Common myeloid progenitor, CD34-positive (primary cell): ENCODE results near the gene WWC2.
"Not testable (repeated sequence)": the region's sequence is repeated elsewhere in the genome, so short reads cannot be mapped to it uniquely, and the experiment has no call there.

ENCODE experiments used
- CTCF ChIA-PET: fragments of 350-600 bp; sonication (Branson Sonifier 250); formaldehyde crosslinking; loops from one replicate; lab custom pipeline; 2021; ENCODE audit warnings: antibody characterized with exemption; lab: Charles Lee
- POLR2A ChIA-PET: fragments of 350-600 bp; sonication (Branson Sonifier 250); formaldehyde crosslinking; loops from one replicate; lab custom pipeline; 2021; ENCODE audit warnings: antibody characterized with exemption; lab: Charles Lee
- DNase-seq, 3 donors: peaks; one replicate each; pipeline versions ENCODE4 v3.0.0 to v3.0.0-alpha.2; 2013
- H3K27ac ChIP-seq, 2 experiments: 1 replicate in 1 of 2; 2 replicates in 1 of 2; pipeline ENCODE4 v1.7.0; 2013; ENCODE audit warnings: inconsistent platforms in 2 of 2, low read length in 2 of 2, mild to moderate bottlenecking in 2 of 2, low read depth in 1 of 2, moderate library complexity in 1 of 2; ENCODE audit not compliant: severe bottlenecking in 2 of 2, insufficient read depth in 1 of 2, poor library complexity in 1 of 2
- H3K27me3 ChIP-seq, 5 experiments: replicated peaks in 2 of 5; 1 replicate in 3 of 5; 2 replicates in 2 of 5; pipeline versions ENCODE4 v1.6.1 to v1.7.0; 2013; ENCODE audit warnings: low read length in 4 of 5, mild to moderate bottlenecking in 2 of 5, moderate library complexity in 2 of 5, inconsistent platforms in 1 of 5; ENCODE audit not compliant: insufficient read depth in 5 of 5, control insufficient read depth in 4 of 5
- H3K36me3 ChIP-seq, 4 experiments: 1 replicate in 2 of 4; 2 replicates in 2 of 4; pipeline versions ENCODE4 v1.6.1 to v1.7.0; 2013; ENCODE audit warnings: low read length in 3 of 4, control low read depth in 1 of 4, mild to moderate bottlenecking in 1 of 4; ENCODE audit not compliant: control insufficient read depth in 4 of 4, insufficient read depth in 4 of 4
- H3K4me1 ChIP-seq, 4 experiments: 1 replicate in 3 of 4; 2 replicates in 1 of 4; pipeline versions ENCODE4 v1.6.1 to v1.7.1; 2013; ENCODE audit warnings: low read length in 3 of 4, mild to moderate bottlenecking in 3 of 4, control low read depth in 1 of 4, inconsistent platforms in 1 of 4, moderate library complexity in 1 of 4; ENCODE audit not compliant: control insufficient read depth in 4 of 4, insufficient read depth in 4 of 4; ENCODE audit errors: control extremely low read depth in 1 of 4
- H3K4me3 ChIP-seq, 7 experiments: 1 replicate in 4 of 7; 2 replicates in 3 of 7; pipeline versions ENCODE4 v1.5.1 to v1.7.0; 2013; ENCODE audit warnings: mild to moderate bottlenecking in 7 of 7, low read length in 6 of 7, moderate library complexity in 6 of 7, inconsistent platforms in 2 of 7, low read depth in 2 of 7, control low read depth in 1 of 7; ENCODE audit not compliant: insufficient read depth in 4 of 7, control insufficient read depth in 1 of 7; ENCODE audit errors: extremely low read depth in 1 of 7
- H3K9me3 ChIP-seq, 5 experiments: 1 replicate in 4 of 5; 2 replicates in 1 of 5; pipeline versions ENCODE4 v1.6.1 to v1.7.1; 2013; ENCODE audit warnings: low read length in 4 of 5, mild to moderate bottlenecking in 2 of 5, inconsistent platforms in 1 of 5, low read depth in 1 of 5, moderate library complexity in 1 of 5; ENCODE audit not compliant: control insufficient read depth in 4 of 5, insufficient read depth in 2 of 5; ENCODE audit errors: control extremely low read depth in 1 of 5
- WGBS: methylation state at CpG from one replicate; pipeline ENCODE4 v1.1.5; 2013; ENCODE audit not compliant: insufficient coverage; 5-methylcytosine and 5-hydroxymethylcytosine counted together

WWC2 gene

DNA sequence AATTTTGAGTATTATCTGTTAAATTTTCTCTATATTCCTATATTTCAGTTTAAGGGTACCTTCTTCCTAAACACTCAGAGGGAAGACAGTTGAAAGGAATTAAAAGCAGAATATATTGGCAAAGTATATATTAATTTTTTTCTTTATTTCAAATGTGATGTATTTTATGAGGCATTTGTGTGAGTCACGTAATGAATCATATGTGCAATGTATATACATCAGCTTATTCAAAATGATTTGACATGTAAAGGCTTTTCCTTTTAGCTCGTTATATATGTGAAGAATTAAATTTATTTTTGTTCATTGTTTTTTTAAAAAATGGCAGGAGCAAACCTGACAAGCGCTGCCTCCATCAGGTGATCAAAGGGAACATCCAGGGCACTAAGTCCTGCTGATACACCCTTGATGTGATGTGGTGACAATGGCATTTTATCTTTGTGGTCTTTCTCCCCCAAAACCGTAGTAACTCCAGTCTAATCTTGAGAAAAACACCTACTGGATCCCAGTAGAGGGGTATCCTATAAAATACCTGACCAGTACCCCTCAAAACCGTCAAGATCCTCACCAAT, 8.9 kb downstream of the WWC2 start:
- ChIA-PET POLR2A (no interaction called here), CTCF (no interaction called here)
- no peaks in the 10 kb centered on the region for H3K9me3 ChIP-seq
- no peaks in the 10 kb centered on the region for H3K36me3 ChIP-seq
- no peaks in the 10 kb centered on the region for H3K27me3 ChIP-seq
- no peak for DNase-seq
- H3K4me1 ChIP-seq, result no peaks in the 10 kb centered on the region
- no peak overlapping the region for H3K4me3 ChIP-seq
- no peak overlapping the region for H3K27ac ChIP-seq
- no CpG with 5 or more reads among the region's 5 CpGs for WGBS

GRCh38 chr4:183110244-183110643, 11.2 kb downstream of the WWC2 start:
- ChIA-PET POLR2A (no interaction called here), CTCF (no interaction called here)

DNA sequence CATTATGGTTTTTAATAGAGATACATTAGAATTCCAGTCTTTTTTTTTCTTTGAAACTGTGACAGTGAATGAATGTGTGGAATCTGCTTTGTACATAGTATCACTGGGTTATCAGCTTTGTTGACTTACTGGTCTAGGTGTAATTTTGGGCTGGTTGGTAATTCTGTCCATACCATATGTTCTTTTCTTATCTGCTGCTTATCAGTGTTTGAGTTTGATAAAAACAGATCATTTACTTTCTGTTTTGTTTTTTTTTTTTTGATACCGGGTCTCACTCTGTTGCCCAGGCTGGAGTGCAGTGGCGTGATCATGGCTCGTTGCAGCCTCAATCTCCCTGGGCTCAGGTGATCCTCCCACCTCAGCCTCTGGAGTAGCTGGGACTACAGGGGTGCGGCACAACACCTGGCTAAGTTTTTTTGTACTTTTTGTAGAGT, 12.4 kb downstream of the WWC2 start:
- Histone ChIP-seq H3K4me3 (no peak overlapping the region), H3K27ac (no peak overlapping the region), H3K4me1 (no peaks in the 10 kb centered on the region), H3K9me3 (no peaks in the 10 kb centered on the region), H3K36me3 (no peaks in the 10 kb centered on the region), H3K27me3 (no peaks in the 10 kb centered on the region)
- ChIA-PET POLR2A (no interaction called here), CTCF (no interaction called here)
- WGBS, result 100% methylated on average over 4 of the region's 4 CpGs
- DNase-seq, result no peak

More at GRCh38 chr4:183110244-183110643, 11.2 kb downstream of the WWC2 start:
- H3K27me3 ChIP-seq, result no peaks in the 10 kb centered on the region
- H3K27ac ChIP-seq, result no peak overlapping the region
- DNase-seq, result no peak
- H3K4me1 ChIP-seq, result no peaks in the 10 kb centered on the region
- H3K36me3 ChIP-seq, result no peaks in the 10 kb centered on the region
- no peaks in the 10 kb centered on the region for H3K9me3 ChIP-seq
- no peak overlapping the region for H3K4me3 ChIP-seq

GRCh38 chr4:183118141-183118540, 19.1 kb downstream of the WWC2 start:
- no CpG with 5 or more reads among the region's 2 CpGs for WGBS
- POLR2A ChIA-PET, result interaction anchor here (0.6 kb wide), 1 partner anchor 1721 kb away, joined by 3 read pairs; no protein-coding TSS in a partner anchor
- CTCF ChIA-PET, result no interaction called here
- no peak for DNase-seq
- Histone ChIP-seq H3K36me3 (no peaks in the 10 kb centered on the region), H3K4me3 (no peak overlapping the region), H3K27ac (no peak overlapping the region), H3K27me3 (no peaks in the 10 kb centered on the region), H3K9me3 (no peaks in the 10 kb centered on the region), H3K4me1 (no peaks in the 10 kb centered on the region)

DNA sequence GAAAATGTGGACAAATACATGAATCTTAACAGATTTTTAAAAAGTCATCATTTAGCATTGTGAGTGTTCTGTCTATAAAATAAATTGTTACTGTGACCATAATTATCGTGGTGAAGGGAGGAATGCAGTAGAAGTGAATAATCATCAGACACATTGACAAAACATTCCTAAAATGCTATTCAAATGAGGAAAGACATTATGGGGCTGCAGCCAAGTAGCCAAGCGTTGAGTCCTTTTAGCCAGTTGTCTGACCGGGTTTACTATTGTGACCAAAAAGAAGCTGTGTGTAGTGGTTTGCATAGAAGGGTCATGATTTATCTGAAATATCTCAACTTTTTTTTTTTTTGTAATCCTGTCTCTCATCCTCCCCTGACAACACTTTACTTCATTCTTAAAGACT, 19.5 kb downstream of the WWC2 start:
- no peaks in the 10 kb centered on the region for H3K9me3 ChIP-seq
- H3K27me3 ChIP-seq, result no peaks in the 10 kb centered on the region
- no peaks in the 10 kb centered on the region for H3K4me1 ChIP-seq
- DNase-seq, result no peak
- no peaks in the 10 kb centered on the region for H3K36me3 ChIP-seq
- H3K27ac ChIP-seq, result no peak overlapping the region
- no peak overlapping the region for H3K4me3 ChIP-seq
- ChIA-PET CTCF (no interaction called here), POLR2A (interaction anchor here (0.6 kb wide), 1 partner anchor 1721 kb away, joined by 3 read pairs; no protein-coding TSS in a partner anchor)
- WGBS, result no CpG with 5 or more reads among the region's 3 CpGs

GRCh38 chr4:183121660-183122059, 22.6 kb downstream of the WWC2 start:
- H3K4me1 ChIP-seq, result not testable (repeated sequence)

DNA sequence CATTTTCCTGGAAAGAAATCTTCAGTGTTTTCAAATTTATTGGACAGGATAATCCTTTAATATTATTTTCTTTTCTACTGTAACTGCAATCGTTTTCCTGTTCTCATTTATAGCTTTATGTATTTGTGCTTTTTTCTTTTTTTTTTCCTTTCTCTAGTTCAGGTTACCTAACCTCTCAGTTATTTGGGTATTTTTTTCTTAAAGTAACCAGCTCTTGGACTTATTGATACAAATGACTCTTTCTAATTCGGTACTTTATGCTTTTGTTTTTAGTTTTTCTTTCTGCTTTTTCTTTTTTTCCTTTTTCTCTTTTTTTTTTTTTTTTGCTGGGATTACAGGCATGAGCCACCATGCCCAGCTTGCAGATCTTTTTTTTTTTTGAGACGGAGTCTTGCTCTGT, 25.2 kb downstream of the WWC2 start:
- CTCF ChIA-PET, result interaction anchor here (0.7 kb wide), 1 partner anchor 110 kb away, joined by 3 read pairs; no protein-coding TSS in a partner anchor
- Histone ChIP-seq H3K36me3 (no peaks in the 10 kb centered on the region), H3K4me1 (no peaks in the 10 kb centered on the region), H3K4me3 (no peak overlapping the region), H3K9me3 (no peaks in the 10 kb centered on the region), H3K27ac (no peak overlapping the region), H3K27me3 (no peaks in the 10 kb centered on the region)
- POLR2A ChIA-PET, result no interaction called here
- no peak for DNase-seq
- 100% methylated on average over 1 of the region's 3 CpGs for WGBS

More at GRCh38 chr4:183121660-183122059, 22.6 kb downstream of the WWC2 start:
- H3K9me3 ChIP-seq, H3K4me3 ChIP-seq, H3K36me3 ChIP-seq, DNase-seq, POLR2A ChIA-PET, H3K27me3 ChIP-seq, CTCF ChIA-PET, H3K27ac ChIP-seq: not testable (repeated sequence)
- WGBS, result 89% methylated on average over 6 of the region's 12 CpGs
